GM06990 (cell line): ENCODE measurements around the gene HS3ST2.

Experiments
- DNase-seq: peaks from one replicate; pipeline ENCODE4 v3.0.0-alpha.2; 2011; ENCODE audit not compliant: insufficient read length; ENCODE audit errors: extremely low read depth
- H3K27me3 ChIP-seq: replicated peaks from 2 replicates; pipeline ENCODE4 v1.6.0; 2011; ENCODE audit warnings: low read length; ENCODE audit not compliant: control insufficient read depth, insufficient read depth
- H3K36me3 ChIP-seq: 2 replicates; pipeline ENCODE4 v1.5.1; 2011; ENCODE audit warnings: low read length; ENCODE audit not compliant: control insufficient read depth, insufficient read depth
- H3K4me3 ChIP-seq: replicated peaks from 2 replicates; pipeline ENCODE4 v1.5.1; 2011; ENCODE audit warnings: low read depth, mild to moderate bottlenecking, control low read depth, low read length
- TF ChIP-seq, protein P1 (sequence below): IDR thresholded peaks from 2 replicates; pipeline ENCODE4 v1.5.1; 2011; ENCODE audit warnings: low read length, control low read depth, mild to moderate bottlenecking, inconsistent platforms; ENCODE audit not compliant: insufficient read depth, poor library complexity, severe bottlenecking

Gene HS3ST2

DNA sequence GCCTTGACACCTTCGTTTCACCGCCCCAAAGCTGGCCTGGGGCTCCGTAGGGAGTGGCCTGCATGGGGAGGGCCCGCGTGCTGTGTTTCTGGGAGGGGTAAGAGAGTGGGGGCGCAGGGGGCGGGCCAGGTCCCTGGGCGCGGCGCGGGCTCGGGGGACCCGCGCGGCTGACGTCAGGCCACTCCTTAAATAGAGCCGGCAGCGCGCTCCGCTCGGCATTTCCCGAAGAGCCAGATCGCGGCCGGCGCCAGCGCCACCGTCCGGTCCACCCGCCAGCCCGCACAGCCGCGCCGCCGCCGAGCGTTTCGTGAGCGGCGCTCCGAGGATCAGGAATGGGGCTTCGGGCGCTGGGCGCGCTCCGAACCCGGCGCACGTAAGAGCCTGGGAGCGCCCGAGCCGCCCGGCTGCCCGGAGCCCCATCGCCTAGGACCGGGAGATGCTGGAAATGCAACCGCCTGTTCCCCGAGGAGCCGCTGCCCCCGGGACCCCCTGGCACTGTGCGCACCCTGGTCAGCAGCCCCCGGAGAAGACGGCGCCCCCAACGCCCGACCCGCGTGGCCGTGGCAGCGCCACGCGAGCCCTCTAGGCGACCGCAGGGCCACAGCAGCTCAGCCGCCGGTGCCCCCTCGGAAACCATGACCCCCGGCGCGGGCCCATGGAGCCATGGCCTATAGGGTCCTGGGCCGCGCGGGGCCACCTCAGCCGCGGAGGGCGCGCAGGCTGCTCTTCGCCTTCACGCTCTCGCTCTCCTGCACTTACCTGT is at the start of gene HS3ST2:
HS3ST2 (plus strand) TSS at position 215 of the 763 bp plus-strand sequence; CDS start at position 664, 449 bp downstream.
- Histone ChIP-seq H3K27me3 (no peaks in the 10 kb centered on the region; the same call in 1 of the 2 replicates), H3K4me3 (no peak within 1 kb of the TSS)

DNA sequence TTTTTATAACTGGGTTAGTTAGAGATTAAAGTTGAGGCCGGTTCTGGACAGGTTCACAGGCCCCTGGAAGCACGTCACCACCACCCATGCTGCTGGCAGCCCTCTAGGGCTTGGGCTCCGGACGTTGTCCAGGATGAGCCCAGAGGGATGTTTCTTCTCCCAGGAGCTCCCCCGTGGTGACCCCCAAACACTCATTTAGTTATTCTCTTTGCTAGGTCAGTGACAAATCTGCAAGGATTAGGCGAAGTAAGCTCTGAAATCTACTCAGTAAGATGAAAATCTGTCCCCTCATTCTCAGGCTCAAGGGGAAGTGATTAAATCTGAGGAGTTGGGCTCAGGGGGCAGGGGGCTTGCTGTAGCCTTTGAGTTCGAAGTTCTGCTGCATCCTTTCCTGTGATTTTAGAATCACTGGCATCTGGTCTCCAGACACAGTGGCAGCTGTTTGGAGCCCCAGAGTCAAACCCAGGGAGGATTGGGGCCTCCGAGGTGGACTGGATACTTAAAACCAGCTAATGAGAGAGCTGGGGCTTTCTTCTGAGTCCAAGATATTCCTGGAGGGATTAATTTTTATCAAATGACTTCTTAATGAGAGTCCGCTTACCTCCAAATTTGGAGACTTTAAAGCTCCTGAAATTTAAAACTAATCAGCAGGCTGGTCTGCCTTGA is 49.2 kb upstream of the HS3ST2 start:
- Histone ChIP-seq H3K27me3 (no peaks in the 10 kb centered on the region), H3K4me3 (no peak overlapping the region), H3K36me3 (no peaks in the 10 kb centered on the region)
- DNase-seq: no peak
- TF ChIP-seq, protein P1, sequence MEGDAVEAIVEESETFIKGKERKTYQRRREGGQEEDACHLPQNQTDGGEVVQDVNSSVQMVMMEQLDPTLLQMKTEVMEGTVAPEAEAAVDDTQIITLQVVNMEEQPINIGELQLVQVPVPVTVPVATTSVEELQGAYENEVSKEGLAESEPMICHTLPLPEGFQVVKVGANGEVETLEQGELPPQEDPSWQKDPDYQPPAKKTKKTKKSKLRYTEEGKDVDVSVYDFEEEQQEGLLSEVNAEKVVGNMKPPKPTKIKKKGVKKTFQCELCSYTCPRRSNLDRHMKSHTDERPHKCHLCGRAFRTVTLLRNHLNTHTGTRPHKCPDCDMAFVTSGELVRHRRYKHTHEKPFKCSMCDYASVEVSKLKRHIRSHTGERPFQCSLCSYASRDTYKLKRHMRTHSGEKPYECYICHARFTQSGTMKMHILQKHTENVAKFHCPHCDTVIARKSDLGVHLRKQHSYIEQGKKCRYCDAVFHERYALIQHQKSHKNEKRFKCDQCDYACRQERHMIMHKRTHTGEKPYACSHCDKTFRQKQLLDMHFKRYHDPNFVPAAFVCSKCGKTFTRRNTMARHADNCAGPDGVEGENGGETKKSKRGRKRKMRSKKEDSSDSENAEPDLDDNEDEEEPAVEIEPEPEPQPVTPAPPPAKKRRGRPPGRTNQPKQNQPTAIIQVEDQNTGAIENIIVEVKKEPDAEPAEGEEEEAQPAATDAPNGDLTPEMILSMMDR: no peak

More for the DNA sequence above, at the start of gene HS3ST2:
- no peaks in the 10 kb centered on the region for H3K36me3 ChIP-seq
- TF ChIP-seq, protein P1: no peak
- peak; percentile 13 for DNase-seq

DNA sequence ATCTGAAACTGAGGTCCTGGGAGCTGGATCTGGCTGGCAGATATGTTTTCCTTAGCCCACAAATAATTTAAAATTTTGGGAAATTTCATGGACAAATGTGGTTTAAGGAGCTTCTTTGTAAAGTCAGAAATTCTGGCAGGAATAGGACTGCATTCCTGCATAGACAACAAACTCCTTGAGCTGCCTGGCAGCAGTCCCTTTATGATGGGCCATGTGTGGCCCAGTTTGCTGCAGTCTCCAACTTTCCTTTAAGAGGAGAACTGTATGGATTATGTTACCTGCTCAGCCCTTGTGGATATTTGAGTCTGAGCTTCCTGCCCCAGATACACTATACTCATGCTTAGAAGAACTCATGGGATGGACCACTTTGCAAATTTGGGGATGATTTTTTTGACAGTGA is 48.5 kb upstream of the HS3ST2 start:
- TF ChIP-seq, protein P1: no peak
- H3K4me3 ChIP-seq: no peak overlapping the region
- H3K36me3 ChIP-seq: no peaks in the 10 kb centered on the region
- H3K27me3 ChIP-seq: no peaks in the 10 kb centered on the region
- DNase-seq: no peak

DNA sequence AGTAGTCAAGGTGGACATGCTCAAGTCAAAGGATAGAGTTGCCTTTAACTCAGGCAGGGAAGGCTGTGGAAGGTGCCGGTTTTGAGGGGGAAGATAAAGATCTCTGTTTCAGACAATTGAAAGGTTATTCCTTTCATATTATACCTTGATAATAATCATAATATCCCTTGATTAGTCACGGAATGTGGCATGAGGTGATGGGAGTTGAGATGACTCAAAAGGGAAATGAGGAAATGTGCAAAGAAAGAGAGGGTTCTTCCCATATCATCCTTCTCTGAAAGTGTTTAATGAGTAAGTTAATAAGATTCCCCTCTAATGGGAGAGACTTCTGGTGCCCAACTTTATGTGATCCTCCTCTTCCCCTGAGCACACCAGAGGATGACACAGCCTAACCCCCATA is 43.1 kb upstream of the HS3ST2 start:
- TF ChIP-seq, protein P1: no peak

DNA sequence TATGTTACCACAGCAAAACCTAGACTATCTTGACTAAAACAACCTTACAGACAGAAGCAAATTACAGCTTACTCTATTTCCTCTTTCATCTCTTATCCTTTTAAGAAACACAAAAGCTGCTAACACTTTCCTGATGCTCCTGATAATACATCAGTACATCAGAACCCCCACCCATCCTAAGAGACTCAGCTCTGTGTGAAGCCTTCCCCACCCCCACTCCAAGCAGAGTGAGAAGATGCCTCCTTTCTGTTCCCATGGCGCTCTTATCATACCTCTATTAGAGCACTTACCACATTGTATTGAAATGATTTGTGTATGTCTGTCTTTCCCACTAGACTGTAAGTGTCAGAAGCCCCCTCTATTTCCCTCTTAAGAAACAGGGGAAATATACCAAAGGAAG is 42.4 kb upstream of the HS3ST2 start:
- no peak for DNase-seq
- Histone ChIP-seq H3K27me3 (no peaks in the 10 kb centered on the region), H3K36me3 (no peaks in the 10 kb centered on the region), H3K4me3 (no peak overlapping the region)
- TF ChIP-seq, protein P1: no peak

More for the DNA sequence above, 43.1 kb upstream of the HS3ST2 start:
- no peak for DNase-seq
- Histone ChIP-seq H3K36me3 (no peaks in the 10 kb centered on the region), H3K27me3 (no peaks in the 10 kb centered on the region), H3K4me3 (no peak overlapping the region)
